GM19468 (cell line): Measurements from ENCODE around the gene MRPL45.

Source experiments
- ATAC-seq: cut with Tn5 transposase; IDR thresholded peaks from one replicate; pipeline ENCODE4 v1.9.1; 2021; ENCODE audit warnings: mild to moderate bottlenecking, moderate library complexity, moderate number of reproducible peaks; ENCODE audit not compliant: unreplicated experiment; ENCODE audit errors: extremely low read depth

MRPL45 gene

DNA sequence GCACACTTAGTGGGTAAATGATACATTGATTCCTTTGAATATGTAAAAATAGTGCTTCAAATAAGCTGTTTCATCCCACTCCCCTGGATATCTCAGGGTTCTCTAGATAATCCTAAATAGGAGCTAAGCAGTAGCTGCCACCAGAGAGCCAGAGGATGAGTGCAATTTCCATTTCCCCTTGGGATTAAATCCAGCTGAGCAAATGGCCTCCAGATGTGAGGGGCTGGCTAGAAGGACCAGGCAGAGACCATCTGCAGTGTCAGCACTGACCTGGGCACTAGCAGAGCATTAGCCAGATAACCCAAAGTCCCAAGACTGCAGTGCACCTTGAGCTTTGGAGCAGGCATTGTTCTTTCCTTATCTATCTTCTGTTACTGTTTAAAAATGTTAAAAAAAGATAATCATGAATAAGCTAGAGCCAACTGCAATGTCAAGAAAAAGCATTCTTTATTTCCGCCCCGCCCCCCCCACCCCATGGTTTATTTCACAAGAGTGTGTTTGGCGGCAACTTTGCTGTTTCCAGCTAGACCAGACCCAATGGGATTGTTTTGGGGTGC is 27.3 kb downstream of the MRPL45 start:
- ATAC-seq, result no peak

GRCh38 chr17:38324772-38325171 is 27.8 kb downstream of the MRPL45 start:
- no peak for ATAC-seq

DNA sequence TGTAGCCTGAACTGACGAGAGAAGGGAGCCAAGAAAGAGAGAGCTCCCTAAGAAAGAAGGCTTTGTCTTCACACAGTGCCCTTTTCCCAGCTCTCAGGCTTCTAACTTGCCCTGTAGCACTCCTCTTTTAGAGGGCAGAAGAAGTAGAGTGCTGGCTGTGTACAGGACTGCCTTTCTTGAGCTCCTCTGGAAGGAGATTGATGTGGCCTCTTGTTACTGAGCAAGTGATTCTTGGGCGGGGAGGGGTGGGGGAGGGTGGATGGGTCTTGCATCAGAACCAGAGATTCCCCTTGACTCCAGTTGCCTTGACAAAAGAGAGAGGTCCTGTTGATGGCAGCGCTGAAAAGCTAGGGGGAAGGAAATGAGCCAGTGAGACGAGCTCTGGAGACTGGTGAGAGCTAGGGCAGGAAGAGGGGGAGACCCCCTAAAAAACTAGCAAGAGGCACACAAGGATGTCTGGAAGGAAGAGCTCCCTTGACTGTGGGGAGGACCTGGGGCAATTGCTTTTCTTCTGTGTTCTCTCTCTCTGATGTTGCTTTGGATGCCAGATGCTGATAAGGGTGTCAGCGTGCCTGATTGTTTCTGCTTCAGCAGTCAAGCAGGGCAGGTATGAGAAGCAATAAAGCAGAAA is 28.4 kb downstream of the MRPL45 start:
- ATAC-seq, result no peak

DNA sequence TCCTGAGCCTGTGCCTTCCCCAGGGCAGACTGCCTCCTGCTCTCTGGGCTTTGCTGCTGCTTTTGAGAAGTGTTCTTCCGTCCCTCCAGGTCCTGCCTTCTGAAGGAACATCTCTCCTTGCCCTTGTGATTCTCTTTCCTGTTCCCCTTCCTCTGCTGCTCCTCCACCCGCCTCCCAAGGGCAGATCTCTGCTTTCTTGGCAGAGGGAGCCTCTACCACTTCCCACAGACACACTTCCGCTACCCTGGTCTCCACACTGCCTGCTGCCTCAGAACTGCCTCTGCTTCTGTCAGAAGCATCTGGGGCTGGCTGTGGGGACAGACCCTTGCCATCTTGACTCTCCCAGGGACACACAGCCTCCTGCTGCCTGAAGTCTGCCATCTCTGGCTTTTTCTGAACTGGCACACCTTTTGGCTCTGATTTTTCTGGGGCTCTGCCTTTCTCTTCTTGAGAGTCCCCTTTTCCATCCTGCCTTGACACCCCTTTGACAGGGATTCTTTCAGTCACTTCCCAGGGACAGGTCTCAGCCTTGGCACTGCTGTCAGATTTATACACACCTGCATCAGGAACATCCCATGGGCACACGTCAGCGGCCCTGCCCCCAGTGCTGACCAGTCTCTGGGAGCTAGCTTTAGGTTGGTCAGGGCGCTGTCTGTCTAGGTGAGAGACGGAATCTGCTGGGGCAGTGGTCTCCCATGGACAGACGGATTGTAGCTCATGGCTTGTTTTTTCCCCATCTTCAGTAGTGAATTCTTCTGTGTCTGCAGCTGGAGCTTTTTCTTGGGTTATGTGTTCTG is 30.2 kb downstream of the MRPL45 start:
- ATAC-seq, result no peak

- ATAC-seq, result no peak
Observed at GRCh38 chr17:38327936-38328335, 31.0 kb downstream of the MRPL45 start.

DNA sequence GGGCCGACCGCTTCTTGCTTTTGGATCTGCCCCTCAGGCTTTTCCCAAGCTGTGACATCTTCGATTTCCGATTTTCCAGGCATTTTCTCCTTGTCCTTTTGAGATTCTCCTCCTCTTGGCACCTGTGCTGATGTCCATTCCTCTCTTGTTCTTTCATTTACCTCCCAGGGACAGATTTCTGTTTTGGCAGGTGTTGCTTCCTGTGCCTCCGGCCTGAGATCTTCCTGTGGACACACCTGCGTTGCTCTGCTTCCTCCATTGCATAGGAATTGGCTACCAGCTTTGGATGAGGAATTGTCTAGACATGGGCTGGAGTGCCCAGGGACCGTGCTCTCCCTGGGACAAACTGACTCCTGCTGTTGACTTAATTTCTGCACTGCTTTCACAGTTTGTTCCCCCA is 31.7 kb downstream of the MRPL45 start:
- ATAC-seq, result no peak

DNA sequence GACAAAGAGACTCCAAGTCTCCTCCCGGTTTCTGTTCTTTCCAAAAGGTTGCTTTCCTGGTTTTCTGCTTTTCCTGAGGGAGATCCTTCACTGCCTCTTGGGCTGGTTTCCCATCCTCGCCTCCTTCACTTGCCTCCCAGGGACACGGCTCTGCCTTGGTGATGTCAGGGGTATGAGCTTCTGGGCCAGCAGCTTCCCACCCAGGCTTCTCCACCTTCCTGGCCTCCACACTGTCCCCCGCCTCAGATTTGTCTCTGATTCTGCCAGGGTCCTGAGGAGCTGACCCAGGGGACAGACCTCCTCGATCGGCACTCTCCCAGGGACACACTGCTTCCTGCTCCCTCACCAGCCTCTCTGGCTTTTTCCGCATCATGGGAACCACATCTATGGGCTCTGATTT is 32.3 kb downstream of the MRPL45 start:
- no peak for ATAC-seq

DNA sequence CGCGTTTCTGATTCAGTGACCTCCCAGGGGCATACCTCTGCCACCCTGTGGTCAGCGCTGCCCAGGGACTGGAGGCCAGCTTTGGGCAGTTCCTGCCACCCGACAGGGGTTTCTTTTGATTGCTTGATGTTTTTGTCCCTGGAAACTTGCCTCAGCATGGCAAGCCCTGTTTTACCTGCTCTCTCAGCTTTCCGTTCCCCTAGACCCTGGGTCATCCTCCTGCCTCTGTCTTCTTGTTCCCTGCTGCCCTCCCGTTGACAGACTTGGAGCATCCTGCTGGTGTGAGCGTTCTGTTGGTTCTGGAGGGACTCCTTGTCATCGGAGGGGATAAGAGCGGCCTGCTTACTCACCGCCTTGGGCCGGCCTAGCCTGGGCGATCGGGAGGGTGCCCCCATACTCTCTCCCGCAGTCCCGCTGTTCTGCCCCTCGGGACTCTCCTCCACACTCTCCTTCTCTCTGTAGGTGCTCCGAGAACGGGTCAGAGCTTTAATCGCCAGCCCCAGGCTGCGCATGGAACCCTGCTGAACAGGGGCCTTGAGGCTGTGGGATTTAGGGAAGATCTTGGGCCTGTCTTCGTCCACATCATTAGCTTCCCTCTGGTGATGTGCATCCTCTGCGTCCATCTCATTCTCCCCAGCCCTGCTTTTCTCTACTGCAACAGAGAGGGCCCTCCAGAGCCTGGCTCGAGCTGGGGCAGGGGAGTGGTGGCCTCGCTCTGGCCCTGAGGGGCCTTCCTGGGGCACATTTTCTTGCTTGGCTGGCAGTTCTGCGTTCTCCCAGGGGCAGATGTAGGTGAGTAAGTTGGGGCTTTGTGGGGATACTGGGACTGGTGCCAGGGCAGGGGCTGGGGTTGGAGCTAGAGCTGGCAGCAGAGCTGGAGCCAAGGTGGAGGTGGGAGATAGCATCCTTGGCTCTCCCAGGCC is 33.1 kb downstream of the MRPL45 start:
- no peak for ATAC-seq

DNA sequence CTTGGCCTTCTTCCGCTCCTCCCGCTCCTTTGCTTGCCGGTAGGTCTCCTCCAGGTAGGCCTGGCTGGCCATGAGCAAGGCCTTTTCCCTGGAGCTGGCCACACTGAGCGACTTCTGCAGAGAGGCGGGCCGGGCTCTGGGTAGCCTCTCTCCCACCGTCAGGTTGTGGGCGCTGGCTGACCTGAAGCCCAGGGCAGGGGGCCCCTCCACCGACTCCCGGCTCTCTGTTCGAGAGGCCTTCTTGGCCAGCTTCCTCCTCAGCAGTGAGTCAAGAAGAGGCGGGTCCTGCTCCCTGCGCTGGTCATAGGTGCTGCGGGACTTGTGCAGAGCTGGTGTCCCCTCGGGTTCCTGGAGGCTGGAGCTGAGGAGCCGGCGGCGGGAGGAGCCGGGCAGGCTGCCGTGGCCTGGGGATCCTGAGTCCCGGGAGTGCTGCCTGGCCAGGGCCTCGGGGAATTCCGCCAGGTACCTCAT is 34.0 kb downstream of the MRPL45 start:
- no peak for ATAC-seq

DNA sequence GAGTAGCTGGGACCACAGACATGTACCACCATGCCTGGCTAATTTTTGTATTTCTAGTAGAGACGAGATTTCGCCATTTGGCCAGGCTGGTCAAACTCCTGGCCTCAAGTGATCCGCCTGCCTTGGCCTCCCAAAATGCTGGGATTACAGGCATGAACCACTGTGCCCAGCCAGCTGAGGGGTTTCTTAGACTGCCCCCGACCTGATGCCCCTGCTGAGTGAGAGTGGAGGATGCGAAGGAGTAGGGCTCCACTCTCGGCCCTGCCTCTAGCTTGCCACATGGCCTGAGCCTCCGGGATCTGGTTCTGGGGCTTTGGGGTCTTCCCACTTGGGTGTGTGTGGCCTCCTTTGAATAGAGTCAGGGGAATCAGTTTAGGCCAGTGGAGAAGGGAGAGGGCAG is 35.8 kb downstream of the MRPL45 start:
- ATAC-seq, result no peak

DNA sequence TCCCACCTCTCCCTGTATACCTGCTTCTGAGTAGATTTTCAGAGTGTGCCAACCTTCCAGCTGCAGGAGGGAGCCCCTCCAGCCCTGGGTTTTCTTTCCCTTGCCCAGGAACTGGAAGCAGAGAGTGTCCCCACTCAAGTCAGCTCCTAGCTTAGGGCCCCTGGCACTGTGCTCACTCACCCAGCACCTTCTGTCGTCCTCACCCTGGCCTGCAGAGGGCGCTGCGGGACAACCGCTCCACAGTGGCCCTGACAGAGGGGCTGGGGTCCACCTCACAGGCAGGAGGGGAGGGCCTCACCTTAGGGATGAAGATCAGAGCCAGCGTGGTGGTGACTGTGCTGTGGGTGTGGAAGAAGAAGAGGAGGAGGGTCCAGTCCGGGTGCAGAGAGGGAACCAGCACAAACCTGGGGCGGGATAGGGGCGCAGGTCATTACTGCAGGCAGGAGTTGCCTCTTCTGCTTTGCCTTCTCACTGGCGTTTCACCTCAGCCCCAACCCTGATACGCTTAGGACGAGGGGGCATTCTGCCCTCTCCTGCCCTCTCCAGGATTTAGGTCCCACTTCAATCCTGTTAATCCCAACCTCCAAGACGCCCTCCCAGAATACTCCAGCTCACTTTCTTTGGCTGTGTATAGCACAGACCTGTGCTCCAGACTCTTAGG is 36.8 kb downstream of the MRPL45 start:
- no peak for ATAC-seq

- no peak for ATAC-seq
Observed at GRCh38 chr17:38334480-38335364, 37.8 kb downstream of the MRPL45 start.

GRCh38 chr17:38336838-38337237 is 39.9 kb downstream of the MRPL45 start:
- no peak for ATAC-seq

DNA sequence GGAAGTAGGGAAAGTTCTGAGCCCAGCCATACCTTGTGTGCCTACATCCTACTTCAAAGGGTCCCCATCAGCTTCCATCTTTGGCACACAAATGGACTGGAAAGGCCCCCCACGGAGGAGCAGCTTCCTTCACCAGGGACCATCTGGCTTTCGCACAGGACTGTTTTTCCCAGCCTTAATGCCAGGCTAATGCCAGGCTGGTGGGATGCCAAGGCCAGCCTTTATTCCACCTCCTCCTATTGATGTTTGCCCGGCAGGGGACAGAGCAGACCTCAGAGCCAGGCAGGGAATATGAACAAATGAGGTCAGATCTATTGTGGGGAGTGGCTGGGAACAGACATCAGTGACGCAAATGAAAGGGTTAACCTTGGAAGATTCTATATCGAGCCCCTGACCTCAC is 41.1 kb downstream of the MRPL45 start:
- ATAC-seq, result no peak

DNA sequence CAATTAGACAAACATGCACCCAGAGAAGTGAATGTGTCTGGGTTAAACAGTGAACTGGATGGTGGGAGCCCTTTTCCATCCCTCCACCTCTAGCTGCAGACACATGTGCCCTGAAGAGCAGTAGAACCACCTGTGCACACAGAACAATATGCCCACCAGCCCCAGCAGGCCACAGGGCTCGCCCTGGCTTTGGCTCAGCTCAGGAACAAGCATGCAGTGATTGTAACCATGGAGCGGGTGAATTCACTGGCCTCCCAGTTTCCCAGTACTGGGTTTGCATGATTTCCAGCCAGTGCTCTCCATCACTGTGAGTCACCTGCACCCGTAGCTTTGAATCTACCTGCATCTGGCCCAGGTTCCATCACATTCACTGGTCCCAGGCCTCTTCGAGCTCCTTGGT is 41.6 kb downstream of the MRPL45 start:
- ATAC-seq, result no peak

GRCh38 chr17:38339891-38340290 is 42.9 kb downstream of the MRPL45 start:
- no peak for ATAC-seq

- no peak for ATAC-seq
Observed at GRCh38 chr17:38341035-38341721, 44.2 kb downstream of the MRPL45 start.

DNA sequence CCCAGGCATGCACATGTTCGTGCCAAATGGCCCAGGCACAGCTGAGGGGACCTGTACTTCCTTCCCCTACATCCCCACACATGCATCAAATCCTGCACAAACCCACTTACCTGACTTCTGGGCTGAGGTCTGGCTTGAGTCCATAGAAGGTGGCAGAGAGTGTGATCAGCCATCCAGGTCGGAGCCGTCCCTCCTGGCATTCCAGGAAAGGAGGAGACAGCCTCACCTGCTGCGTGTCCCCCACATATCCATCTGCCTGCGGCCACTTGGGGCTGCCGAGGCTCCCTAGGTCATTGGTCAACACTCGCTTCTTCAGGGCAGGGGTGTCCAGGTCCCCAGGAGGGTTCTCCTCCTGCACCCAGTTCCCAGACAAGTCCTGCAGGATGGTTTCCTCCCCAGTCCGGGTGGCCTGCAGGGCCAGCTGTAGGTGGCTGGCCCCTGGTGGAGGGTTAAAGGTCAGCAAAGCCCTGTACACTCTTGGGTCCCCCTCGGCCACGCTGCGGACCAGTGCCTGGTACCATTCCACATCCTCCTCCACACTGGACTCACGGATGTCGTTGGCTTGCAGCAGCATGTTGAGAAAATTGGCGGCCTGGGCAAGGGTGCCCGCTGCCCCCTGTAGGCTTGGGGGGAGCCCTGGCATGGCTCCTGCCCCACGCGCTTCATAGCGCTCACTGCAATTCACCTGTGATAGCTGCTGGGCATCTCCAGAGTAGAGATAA is 46.1 kb downstream of the MRPL45 start:
- ATAC-seq, result no peak
